ENCODE data around the gene GALNT9.

GRCh38 chr12:132322206-132323132 lies 6.9 kb downstream of the GALNT9 start:
- TF ChIP-seq EZH2 (IDR thresholded peaks at IDR 0.05; ENCODE audit: insufficient read depth, poor library complexity, severe bottlenecking) (no peak), EZH2phosphoT487 (IDR thresholded peaks at IDR 0.05; ENCODE audit: insufficient read depth, low read depth) (no peak)
